C4-2B (cell line): ENCODE measurements around the gene ZNF446.

Source experiments
- H3K27ac ChIP-seq: fragments of 450-650 bp; 2 replicates; pipeline ENCODE4 v1.5.1; 2017
- ZFX ChIP-seq: fragments of 450-650 bp; IDR thresholded peaks from 2 replicates; pipeline ENCODE4 v1.6.1; 2017
- TF ChIP-seq, protein P1 (sequence below): fragments of 450-650 bp; conservative IDR thresholded peaks from 2 replicates; pipeline ENCODE4 v1.5.1; 2017; ENCODE audit warnings: mild to moderate bottlenecking

ZNF446 gene

DNA sequence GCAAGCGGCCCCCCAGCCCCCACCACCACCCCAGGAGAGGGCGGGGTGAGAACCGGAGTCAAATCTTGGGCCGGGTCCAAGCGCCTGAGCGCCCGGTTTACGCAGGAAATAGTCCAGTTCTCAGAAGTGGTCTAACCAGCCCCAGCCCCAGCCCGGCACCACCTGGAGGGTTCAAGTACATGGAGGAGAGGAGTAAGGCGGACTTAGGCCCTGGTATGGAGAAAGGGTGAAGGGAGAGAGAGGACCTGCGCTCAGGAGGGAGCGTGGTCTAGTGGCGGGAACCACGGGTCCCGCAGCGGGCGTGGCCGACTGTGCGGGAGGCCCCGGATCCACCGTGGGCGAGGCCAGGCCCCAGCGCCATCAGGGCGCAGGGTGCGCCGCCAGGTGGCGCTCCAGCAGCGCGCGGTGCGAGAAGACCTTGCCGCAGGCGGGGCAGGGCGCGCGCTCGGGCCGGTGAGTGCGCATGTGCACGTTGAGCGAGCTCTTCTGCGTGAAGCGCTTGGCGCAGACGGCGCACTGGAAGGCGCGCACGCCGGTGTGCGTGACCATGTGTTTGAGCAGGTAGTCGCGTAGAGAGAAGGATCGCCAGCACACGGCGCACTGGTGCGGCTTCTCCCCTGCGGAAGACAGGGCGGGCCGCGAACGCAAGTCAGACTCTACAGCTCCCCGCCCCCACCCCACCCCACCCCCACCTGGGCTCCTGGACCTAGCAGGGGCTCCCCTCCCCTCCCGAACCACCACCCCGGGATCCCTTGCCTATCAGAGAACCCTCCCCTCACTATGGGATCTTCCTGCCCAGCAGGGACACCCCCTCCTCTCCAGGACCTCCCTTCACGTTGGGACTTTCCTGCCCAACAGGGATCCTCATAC lies 37.8 kb downstream of the ZNF446 start:
- TF ChIP-seq, protein P1, sequence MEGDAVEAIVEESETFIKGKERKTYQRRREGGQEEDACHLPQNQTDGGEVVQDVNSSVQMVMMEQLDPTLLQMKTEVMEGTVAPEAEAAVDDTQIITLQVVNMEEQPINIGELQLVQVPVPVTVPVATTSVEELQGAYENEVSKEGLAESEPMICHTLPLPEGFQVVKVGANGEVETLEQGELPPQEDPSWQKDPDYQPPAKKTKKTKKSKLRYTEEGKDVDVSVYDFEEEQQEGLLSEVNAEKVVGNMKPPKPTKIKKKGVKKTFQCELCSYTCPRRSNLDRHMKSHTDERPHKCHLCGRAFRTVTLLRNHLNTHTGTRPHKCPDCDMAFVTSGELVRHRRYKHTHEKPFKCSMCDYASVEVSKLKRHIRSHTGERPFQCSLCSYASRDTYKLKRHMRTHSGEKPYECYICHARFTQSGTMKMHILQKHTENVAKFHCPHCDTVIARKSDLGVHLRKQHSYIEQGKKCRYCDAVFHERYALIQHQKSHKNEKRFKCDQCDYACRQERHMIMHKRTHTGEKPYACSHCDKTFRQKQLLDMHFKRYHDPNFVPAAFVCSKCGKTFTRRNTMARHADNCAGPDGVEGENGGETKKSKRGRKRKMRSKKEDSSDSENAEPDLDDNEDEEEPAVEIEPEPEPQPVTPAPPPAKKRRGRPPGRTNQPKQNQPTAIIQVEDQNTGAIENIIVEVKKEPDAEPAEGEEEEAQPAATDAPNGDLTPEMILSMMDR: peak; percentile 100
- TF ChIP-seq ZFX: peak; percentile 66; the same call in 1 of the 2 replicates
- peak overlapping the region; percentile 90 for H3K27ac ChIP-seq

GRCh38 chr19:58514564-58515022 lies 38.4 kb downstream of the ZNF446 start:
- TF ChIP-seq, protein P1: no peak
- no peak for TF ChIP-seq ZFX
- peak overlapping the region; percentile 90 for H3K27ac ChIP-seq

GRCh38 chr19:58515259-58515658 lies 39.1 kb downstream of the ZNF446 start:
- peak overlapping the region; percentile 90 for H3K27ac ChIP-seq
- TF ChIP-seq ZFX: no peak
- TF ChIP-seq, protein P1: no peak

GRCh38 chr19:58516246-58516836 lies 40.2 kb downstream of the ZNF446 start:
- TF ChIP-seq, protein P1: no peak
- TF ChIP-seq ZFX: no peak
- peak overlapping the region; percentile 90; the same call in 1 of the 2 replicates for H3K27ac ChIP-seq

- TF ChIP-seq ZFX: no peak
- TF ChIP-seq, protein P1: peak; percentile 28
- H3K27ac ChIP-seq: peak overlapping the region; percentile 89; the same call in 1 of the 2 replicates
Observed at GRCh38 chr19:58516964-58517833, 41.0 kb downstream of the ZNF446 start.

DNA sequence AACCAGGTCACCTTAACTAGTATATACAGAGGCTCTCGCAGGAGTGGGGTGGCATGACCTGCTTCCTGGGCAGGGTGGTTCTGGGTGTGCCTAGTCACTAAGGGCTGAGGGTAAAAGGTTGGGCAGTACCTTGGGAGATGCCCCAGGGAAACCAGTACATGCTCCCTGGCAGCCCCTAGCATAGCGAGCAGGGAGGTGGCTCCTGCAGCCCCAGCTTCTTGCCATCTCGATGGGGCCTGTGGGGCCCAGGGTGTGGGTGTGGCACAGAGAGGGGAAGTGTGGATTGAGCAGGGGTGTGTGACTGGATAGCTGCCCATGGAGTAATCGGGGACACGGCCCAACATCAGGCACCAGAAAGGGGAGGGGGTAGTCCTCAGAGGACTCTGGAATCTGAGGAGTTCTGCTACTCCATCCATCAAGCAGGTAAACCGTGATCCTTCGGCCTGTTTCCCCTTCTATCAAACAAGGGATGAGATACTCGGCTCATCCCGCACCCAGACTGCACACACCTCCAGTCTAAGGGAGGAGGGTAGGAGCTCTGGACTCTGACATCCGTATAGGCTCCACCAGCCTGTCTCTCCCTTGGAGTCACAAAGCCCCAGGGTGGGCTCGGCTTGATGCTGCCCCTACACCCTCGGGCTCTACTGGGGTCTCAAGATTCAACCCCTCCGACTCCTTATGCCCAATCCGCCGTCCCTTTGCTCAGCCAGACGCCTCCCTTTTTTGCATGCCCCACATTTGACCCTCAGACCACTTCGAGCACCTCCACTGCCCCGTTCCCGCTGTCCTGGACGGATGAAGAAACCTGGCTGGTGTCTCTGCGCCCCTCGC lies 42.3 kb downstream of the ZNF446 start:
- peak overlapping the region; percentile 89 for H3K27ac ChIP-seq
- no peak for TF ChIP-seq ZFX
- TF ChIP-seq, protein P1: no peak
